GM12878 (cell line): ENCODE results near the gene PAX7. TPM values are rescaled to one million over a fixed set of nuclear protein-coding genes. Genes with fewer than 3 reads are reported as not detected.

Experiments used
- ATAC-seq: fragments of 200-7000 bp; cut with Tn5 transposase; 3 replicates; pipeline ENCODE4 v1.9.1; 2020; ENCODE audit warnings: mild to moderate bottlenecking, moderate library complexity
- BruUV-seq: library from RNA; stranded (reverse); fragments of 400-500 nt; replicated peaks from 2 replicates; lab custom pipeline; 2021; lab: Mats Ljungman, UMichigan
- CTCF ChIA-PET: fragments of 300-600 bp; sonication (Branson Sonifier 250); formaldehyde crosslinking; extraction: SDS; loops from one replicate; lab custom pipeline; 2021; ENCODE audit warnings: inconsistent platforms; lab: Yijun Ruan, JAX
- POLR2A ChIA-PET: fragments of 350-600 bp; formaldehyde crosslinking; extraction: SDS; loops from one replicate; lab custom pipeline; 2021; ENCODE audit warnings: inconsistent platforms; lab: Charles Lee
- RAD21 ChIA-PET: fragments of 300-600 bp; sonication (Branson Sonifier 250); formaldehyde crosslinking; loops from one replicate; lab custom pipeline; 2023; ENCODE audit warnings: antibody characterized with exemption; ENCODE audit not compliant: unreplicated experiment; lab: Charles Lee
- SMC1A ChIA-PET: fragments of 300-600 bp; sonication (Branson Sonifier 250); formaldehyde crosslinking; loops from one replicate; lab custom pipeline; 2023; ENCODE audit not compliant: unreplicated experiment, uncharacterized antibody; lab: Charles Lee
- DNase-seq: peaks from one replicate; pipeline ENCODE4 v3.0.0-alpha.2; 2011; ENCODE audit warnings: low read depth, low spot score
- FAIRE-seq: peaks from 3 replicates; lab custom pipeline; 2011; peaks lifted over from hg19 to GRCh38; lab: Jason Lieb, UNC
- H2AFZ ChIP-seq: 2 replicates; pipeline ENCODE4 v1.6.0; 2011; ENCODE audit warnings: low read depth, low read length, control low read depth; ENCODE audit not compliant: control insufficient read depth
- H3K27ac ChIP-seq: 2 replicates; pipeline ENCODE4 v1.5.1; 2011; ENCODE audit warnings: control low read depth; ENCODE audit not compliant: control insufficient read depth, insufficient read depth
- H3K27me3 ChIP-seq, 2 experiments: replicated peaks in 1 of 2; 2 replicates each; pipeline versions ENCODE4 v1.6.0 to v1.6.1; 2011; ENCODE audit warnings: low read length in 1 of 2; ENCODE audit not compliant: control insufficient read depth in 2 of 2, insufficient read depth in 2 of 2
- H3K36me3 ChIP-seq, 2 experiments: 2 replicates each; pipeline ENCODE4 v1.5.1; 2011; ENCODE audit warnings: low read length in 1 of 2; ENCODE audit not compliant: control insufficient read depth in 2 of 2, insufficient read depth in 2 of 2
- H3K4me1 ChIP-seq: 2 replicates; pipeline ENCODE4 v1.6.1; 2011; ENCODE audit warnings: mild to moderate bottlenecking, low read length, moderate library complexity, mixed read lengths; ENCODE audit not compliant: control insufficient read depth, insufficient read depth
- H3K4me2 ChIP-seq: 2 replicates; pipeline ENCODE4 v1.6.0; 2011; ENCODE audit warnings: control low read depth; ENCODE audit not compliant: control insufficient read depth, insufficient read depth
- H3K4me3 ChIP-seq: fragments of 200-600 bp; sonication (generic); 2 replicates; pipeline ENCODE4 v1.5.1; 2016
- H3K79me2 ChIP-seq: 2 replicates; pipeline ENCODE4 v1.6.0; 2011; ENCODE audit warnings: low read length; ENCODE audit not compliant: control insufficient read depth, insufficient read depth
- H3K9ac ChIP-seq: 2 replicates; pipeline ENCODE4 v1.8.0; 2011; ENCODE audit warnings: low read length, control low read depth, mixed read lengths; ENCODE audit not compliant: control insufficient read depth, insufficient read depth
- H3K9me3 ChIP-seq: replicated peaks from 3 replicates; pipeline ENCODE4 v1.5.1; 2011; ENCODE audit warnings: mild to moderate bottlenecking, low read length; ENCODE audit not compliant: control insufficient read depth, insufficient read depth
- H4K20me1 ChIP-seq: 2 replicates; pipeline ENCODE4 v1.6.0; 2011; ENCODE audit not compliant: control insufficient read depth, insufficient read depth
- CREM ChIP-seq: IDR thresholded peaks from 2 replicates; pipeline ENCODE4 v1.6.1; 2014; ENCODE audit warnings: antibody characterized with exemption, low read depth
- MEF2B ChIP-seq: fragments of 450-650 bp; IDR thresholded peaks from 2 replicates; pipeline ENCODE4 v1.6.1; 2018; ENCODE audit warnings: mild to moderate bottlenecking, moderate library complexity; ENCODE audit not compliant: partially characterized antibody, poor library complexity, severe bottlenecking
- RUNX3 ChIP-seq: IDR thresholded peaks from 2 replicates; pipeline ENCODE4 v1.6.1; 2012; ENCODE audit warnings: low read length, inconsistent platforms
- ZBED1 ChIP-seq: IDR thresholded peaks from 2 replicates; pipeline ENCODE4 v1.6.1; 2016; ENCODE audit warnings: borderline replicate concordance
- ZBTB4 ChIP-seq: fragments of 450-650 bp; formaldehyde crosslinking; IDR thresholded peaks from 2 replicates; pipeline ENCODE4 v1.4.0; 2022; ENCODE audit warnings: mild to moderate bottlenecking, moderate library complexity
- ZNF207 ChIP-seq: fragments of 450-650 bp; IDR thresholded peaks from 2 replicates; pipeline ENCODE4 v1.6.1; 2014; ENCODE audit warnings: antibody characterized with exemption, mild to moderate bottlenecking, borderline replicate concordance
- WGBS: methylation state at CpG from one replicate; pipeline ENCODE4 v1.1.6; 2016; ENCODE audit warnings: low lambda C conversion rate; ENCODE audit not compliant: insufficient replicate concordance, insufficient coverage; ENCODE audit errors: missing lambda C conversion rate; 5-methylcytosine and 5-hydroxymethylcytosine counted together
- in situ Hi-C: fragments of 300-500 bp; cut with MboI; formaldehyde crosslinking; loops from 9 replicates; pipeline ENCODE4 v1.14.3; 2018; ENCODE audit warnings: mixed read lengths
- intact Hi-C: fragments of 100-400 bp; cut with micrococcal nuclease; formaldehyde crosslinking; loops from one replicate; pipeline ENCODE4 v1.14.2; 2022; ENCODE audit not compliant: unreplicated experiment
- polyA plus RNA-seq, 11 experiments: library from polyadenylated mRNA; depleted of rRNA in 4 of 11; unstranded in 6 of 11; stranded (reverse) in 5 of 11; fragments of >200 nt; fragmentation: Nextera tagmentation in 4 of 11; fragmentation: Illumina TruSeq in 1 of 11; extraction: Ambion mirVana in 4 of 11; extraction: Trizol in 1 of 11; gene quantifications; 1 replicate in 1 of 11; 2 replicates in 10 of 11; pipeline versions ENCODE4 v1.2.1 to v1.2.3, GENCODE V29; 2011 to 2016; ENCODE audit warnings: inconsistent platforms in 2 of 11, missing spikeins in 2 of 11, low read depth in 1 of 11
- total RNA-seq, 4 experiments: library from RNA; depleted of rRNA in 3 of 4; stranded (reverse); fragments of >200 nt in 3 of 4; fragmentation: Illumina TruSeq in 1 of 4; extraction: Trizol in 1 of 4; gene quantifications; 2 replicates each; pipeline versions ENCODE4 v1.2.1 to v1.2.3, GENCODE V29; 2013 to 2021

Gene PAX7
- total and polyA plus RNA-seq, 10 of the 15 experiments (the other 5 are each of a cell fraction or from before 2014, with no cell fraction given) = not detected

- TF ChIP-seq CREM (no peak), ZNF207 (no peak), ZBTB4 (no peak)
Measured at GRCh38 chr1:18732686-18733085, 102.0 kb downstream of the PAX7 start (continued).

GRCh38 chr1:18734001-18734400, 103.4 kb downstream of the PAX7 start:
- in situ Hi-C loops = no loop called here
- H3K4me3 ChIP-seq = no peak overlapping the region
- intact Hi-C loops = no loop called here
- H2AFZ ChIP-seq = no peak overlapping the region
- H3K4me1 ChIP-seq = no peaks in the 10 kb centered on the region
- FAIRE-seq = no peak
- no peaks in the 10 kb centered on the region for H4K20me1 ChIP-seq
- ChIA-PET CTCF (no interaction called here), SMC1A (no interaction called here), POLR2A (no interaction called here), RAD21 (no interaction called here)
- no peak for ATAC-seq
- TF ChIP-seq RUNX3 (no peak), ZBED1 (no peak), MEF2B (no peak)
- H3K4me2 ChIP-seq = no peak overlapping the region
- no TSS peak for BruUV-seq
- H3K27ac ChIP-seq = no peak overlapping the region
- no peak for DNase-seq
- no peaks in the 10 kb centered on the region; a peak in 3 of 4 replicates for H3K27me3 ChIP-seq
- H3K36me3 ChIP-seq = no peaks in the 10 kb centered on the region
- no peaks in the 10 kb centered on the region for H3K9me3 ChIP-seq
- no peaks in the 10 kb centered on the region for H3K79me2 ChIP-seq
- no peak overlapping the region for H3K9ac ChIP-seq
- WGBS = 24% methylated on average over 14 of the region's 15 CpGs
